Measurements from ENCODE around the gene ADRB2.

DNA sequence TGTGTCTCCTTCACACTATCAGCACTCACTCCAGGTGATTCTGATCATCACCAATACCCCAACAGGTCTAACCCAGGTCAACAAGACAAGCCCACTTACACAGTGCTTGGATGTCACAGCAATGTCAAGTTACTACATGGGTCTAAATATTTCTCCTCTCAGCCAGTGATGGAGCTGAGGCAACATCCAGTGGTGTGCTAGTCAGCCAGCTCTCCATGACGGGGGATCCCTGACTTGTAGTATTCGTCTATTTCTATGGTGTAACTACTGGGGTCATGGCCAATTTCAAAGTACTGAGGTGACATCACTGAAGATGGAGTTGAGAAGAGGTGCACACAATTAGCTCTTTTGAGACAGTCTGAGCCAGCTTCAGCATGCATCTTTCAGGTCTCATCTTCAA lies 31.1 kb downstream of the ADRB2 start:
- TF ChIP-seq POLR2A (IDR thresholded peaks at IDR 0.05; ENCODE audit: low read length) (no peak), SREBF2 (IDR thresholded peaks at IDR 0.05) (no peak), EP300 (IDR thresholded peaks at IDR 0.05) (no peak), RAD21 (conservative IDR thresholded peaks at IDR 0.05 in 1 of 2, IDR thresholded peaks at IDR 0.05 in 1 of 2) (no peak), MYC (IDR thresholded peaks at IDR 0.05; ENCODE audit: borderline replicate concordance, low read length) (no peak)
- TF ChIP-seq, protein P1, sequence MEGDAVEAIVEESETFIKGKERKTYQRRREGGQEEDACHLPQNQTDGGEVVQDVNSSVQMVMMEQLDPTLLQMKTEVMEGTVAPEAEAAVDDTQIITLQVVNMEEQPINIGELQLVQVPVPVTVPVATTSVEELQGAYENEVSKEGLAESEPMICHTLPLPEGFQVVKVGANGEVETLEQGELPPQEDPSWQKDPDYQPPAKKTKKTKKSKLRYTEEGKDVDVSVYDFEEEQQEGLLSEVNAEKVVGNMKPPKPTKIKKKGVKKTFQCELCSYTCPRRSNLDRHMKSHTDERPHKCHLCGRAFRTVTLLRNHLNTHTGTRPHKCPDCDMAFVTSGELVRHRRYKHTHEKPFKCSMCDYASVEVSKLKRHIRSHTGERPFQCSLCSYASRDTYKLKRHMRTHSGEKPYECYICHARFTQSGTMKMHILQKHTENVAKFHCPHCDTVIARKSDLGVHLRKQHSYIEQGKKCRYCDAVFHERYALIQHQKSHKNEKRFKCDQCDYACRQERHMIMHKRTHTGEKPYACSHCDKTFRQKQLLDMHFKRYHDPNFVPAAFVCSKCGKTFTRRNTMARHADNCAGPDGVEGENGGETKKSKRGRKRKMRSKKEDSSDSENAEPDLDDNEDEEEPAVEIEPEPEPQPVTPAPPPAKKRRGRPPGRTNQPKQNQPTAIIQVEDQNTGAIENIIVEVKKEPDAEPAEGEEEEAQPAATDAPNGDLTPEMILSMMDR (IDR thresholded peaks at IDR 0.05) = no peak
- TF ChIP-seq, protein P2, sequence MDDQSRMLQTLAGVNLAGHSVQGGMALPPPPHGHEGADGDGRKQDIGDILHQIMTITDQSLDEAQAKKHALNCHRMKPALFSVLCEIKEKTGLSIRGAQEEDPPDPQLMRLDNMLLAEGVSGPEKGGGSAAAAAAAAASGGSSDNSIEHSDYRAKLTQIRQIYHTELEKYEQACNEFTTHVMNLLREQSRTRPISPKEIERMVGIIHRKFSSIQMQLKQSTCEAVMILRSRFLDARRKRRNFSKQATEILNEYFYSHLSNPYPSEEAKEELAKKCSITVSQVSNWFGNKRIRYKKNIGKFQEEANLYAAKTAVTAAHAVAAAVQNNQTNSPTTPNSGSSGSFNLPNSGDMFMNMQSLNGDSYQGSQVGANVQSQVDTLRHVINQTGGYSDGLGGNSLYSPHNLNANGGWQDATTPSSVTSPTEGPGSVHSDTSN (IDR thresholded peaks at IDR 0.05) = no peak
- TF ChIP-seq, protein P3, sequence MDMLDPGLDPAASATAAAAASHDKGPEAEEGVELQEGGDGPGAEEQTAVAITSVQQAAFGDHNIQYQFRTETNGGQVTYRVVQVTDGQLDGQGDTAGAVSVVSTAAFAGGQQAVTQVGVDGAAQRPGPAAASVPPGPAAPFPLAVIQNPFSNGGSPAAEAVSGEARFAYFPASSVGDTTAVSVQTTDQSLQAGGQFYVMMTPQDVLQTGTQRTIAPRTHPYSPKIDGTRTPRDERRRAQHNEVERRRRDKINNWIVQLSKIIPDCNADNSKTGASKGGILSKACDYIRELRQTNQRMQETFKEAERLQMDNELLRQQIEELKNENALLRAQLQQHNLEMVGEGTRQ (IDR thresholded peaks at IDR 0.05) = no peak

All from A549 (cell line).